Measurements from ENCODE around the gene NRXN3.

DNA sequence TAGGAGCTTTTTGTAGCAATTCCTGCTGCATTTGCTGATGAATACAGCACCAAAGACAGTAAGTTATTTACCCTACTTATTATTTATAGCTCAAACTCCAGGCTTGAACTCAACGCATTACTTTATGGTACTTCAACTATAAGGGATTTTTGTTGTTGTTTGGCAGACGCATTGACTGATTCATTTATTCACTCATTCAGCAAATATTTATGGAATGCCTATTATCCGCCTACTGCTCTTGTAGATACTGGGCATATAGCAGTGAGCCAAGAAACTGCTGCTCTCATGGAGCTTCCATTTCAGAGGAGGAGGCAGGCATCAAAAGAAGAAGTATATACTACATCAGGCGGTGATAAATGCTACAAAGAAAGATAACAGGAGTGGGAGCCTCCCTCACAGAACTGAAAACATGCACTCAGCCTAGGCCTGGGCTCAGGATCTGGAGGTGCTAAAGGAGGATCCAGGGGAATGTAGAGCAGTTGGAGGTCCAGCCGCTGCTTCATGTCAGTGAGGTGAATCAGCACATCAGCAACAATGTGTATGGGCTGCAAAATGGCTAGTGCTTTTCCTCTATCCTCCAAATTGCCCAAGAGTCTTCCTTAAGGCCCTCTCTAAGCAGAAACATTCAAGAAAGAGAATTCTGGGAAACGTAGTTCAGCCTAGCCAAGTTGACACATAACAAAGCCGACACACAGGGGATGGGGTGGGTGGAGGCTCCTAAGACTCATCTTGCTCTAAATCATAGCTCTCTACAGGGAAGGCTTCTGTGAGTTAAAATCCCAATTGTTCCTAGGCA, 157.5 kb downstream of the NRXN3 start:
- TF ChIP-seq CTCF (conservative IDR thresholded peaks at IDR 0.05; ENCODE audit: low read depth in 2 of 2) (no peak), EZH2phosphoT487 (IDR thresholded peaks at IDR 0.05; ENCODE audit: unreplicated experiment) (no peak), EZH2 (IDR thresholded peaks at IDR 0.05; ENCODE audit: low read depth, unreplicated experiment) (no peak), POLR2AphosphoS5 (IDR thresholded peaks at IDR 0.05; ENCODE audit: low read depth) (no peak), NANOG (IDR thresholded peaks at IDR 0.05; ENCODE audit: borderline replicate concordance) (no peak), ZNF331 (CRISPR knock-in tag; IDR thresholded peaks at IDR 0.05; ENCODE audit: low read depth) (no peak), CREB1 (CRISPR knock-in tag; IDR thresholded peaks at IDR 0.05; ENCODE audit: low read depth) (no peak), JUNB (IDR thresholded peaks at IDR 0.05; ENCODE audit: unreplicated experiment) (no peak), ZNF462 (CRISPR knock-in tag; IDR thresholded peaks at IDR 0.05) (no peak), STAT1 (IDR thresholded peaks at IDR 0.05; ENCODE audit: unreplicated experiment) (no peak)
- TF ChIP-seq, protein P1, sequence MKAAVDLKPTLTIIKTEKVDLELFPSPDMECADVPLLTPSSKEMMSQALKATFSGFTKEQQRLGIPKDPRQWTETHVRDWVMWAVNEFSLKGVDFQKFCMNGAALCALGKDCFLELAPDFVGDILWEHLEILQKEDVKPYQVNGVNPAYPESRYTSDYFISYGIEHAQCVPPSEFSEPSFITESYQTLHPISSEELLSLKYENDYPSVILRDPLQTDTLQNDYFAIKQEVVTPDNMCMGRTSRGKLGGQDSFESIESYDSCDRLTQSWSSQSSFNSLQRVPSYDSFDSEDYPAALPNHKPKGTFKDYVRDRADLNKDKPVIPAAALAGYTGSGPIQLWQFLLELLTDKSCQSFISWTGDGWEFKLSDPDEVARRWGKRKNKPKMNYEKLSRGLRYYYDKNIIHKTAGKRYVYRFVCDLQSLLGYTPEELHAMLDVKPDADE (IDR thresholded peaks at IDR 0.05), result no peak
- TF ChIP-seq, protein P2, sequence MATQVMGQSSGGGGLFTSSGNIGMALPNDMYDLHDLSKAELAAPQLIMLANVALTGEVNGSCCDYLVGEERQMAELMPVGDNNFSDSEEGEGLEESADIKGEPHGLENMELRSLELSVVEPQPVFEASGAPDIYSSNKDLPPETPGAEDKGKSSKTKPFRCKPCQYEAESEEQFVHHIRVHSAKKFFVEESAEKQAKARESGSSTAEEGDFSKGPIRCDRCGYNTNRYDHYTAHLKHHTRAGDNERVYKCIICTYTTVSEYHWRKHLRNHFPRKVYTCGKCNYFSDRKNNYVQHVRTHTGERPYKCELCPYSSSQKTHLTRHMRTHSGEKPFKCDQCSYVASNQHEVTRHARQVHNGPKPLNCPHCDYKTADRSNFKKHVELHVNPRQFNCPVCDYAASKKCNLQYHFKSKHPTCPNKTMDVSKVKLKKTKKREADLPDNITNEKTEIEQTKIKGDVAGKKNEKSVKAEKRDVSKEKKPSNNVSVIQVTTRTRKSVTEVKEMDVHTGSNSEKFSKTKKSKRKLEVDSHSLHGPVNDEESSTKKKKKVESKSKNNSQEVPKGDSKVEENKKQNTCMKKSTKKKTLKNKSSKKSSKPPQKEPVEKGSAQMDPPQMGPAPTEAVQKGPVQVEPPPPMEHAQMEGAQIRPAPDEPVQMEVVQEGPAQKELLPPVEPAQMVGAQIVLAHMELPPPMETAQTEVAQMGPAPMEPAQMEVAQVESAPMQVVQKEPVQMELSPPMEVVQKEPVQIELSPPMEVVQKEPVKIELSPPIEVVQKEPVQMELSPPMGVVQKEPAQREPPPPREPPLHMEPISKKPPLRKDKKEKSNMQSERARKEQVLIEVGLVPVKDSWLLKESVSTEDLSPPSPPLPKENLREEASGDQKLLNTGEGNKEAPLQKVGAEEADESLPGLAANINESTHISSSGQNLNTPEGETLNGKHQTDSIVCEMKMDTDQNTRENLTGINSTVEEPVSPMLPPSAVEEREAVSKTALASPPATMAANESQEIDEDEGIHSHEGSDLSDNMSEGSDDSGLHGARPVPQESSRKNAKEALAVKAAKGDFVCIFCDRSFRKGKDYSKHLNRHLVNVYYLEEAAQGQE (IDR thresholded peaks at IDR 0.05; ENCODE audit: unreplicated experiment), result no peak

Measured in GM23338 (cell line).